LNCaP clone FGC (cell line): ENCODE results near the gene AOX1.

Experiments used
- DNase-seq: peaks from one replicate; pipeline ENCODE4 v3.0.0-alpha.2; 2011; ENCODE audit warnings: low read depth
- H3K4me3 ChIP-seq: 2 replicates; pipeline ENCODE4 v1.5.1; 2011; ENCODE audit warnings: mild to moderate bottlenecking, low read depth, low read length, control low read depth
- TF ChIP-seq, protein P1 (sequence below): IDR thresholded peaks from 2 replicates; pipeline ENCODE4 v1.5.1; 2012; ENCODE audit warnings: mild to moderate bottlenecking; ENCODE audit not compliant: control insufficient read depth, insufficient read depth; ENCODE audit errors: extremely low read depth

AOX1 gene

GRCh38 chr2:200591308-200591707 is 5.5 kb downstream of the AOX1 start:
- H3K4me3 ChIP-seq: no peak overlapping the region
- TF ChIP-seq, protein P1, sequence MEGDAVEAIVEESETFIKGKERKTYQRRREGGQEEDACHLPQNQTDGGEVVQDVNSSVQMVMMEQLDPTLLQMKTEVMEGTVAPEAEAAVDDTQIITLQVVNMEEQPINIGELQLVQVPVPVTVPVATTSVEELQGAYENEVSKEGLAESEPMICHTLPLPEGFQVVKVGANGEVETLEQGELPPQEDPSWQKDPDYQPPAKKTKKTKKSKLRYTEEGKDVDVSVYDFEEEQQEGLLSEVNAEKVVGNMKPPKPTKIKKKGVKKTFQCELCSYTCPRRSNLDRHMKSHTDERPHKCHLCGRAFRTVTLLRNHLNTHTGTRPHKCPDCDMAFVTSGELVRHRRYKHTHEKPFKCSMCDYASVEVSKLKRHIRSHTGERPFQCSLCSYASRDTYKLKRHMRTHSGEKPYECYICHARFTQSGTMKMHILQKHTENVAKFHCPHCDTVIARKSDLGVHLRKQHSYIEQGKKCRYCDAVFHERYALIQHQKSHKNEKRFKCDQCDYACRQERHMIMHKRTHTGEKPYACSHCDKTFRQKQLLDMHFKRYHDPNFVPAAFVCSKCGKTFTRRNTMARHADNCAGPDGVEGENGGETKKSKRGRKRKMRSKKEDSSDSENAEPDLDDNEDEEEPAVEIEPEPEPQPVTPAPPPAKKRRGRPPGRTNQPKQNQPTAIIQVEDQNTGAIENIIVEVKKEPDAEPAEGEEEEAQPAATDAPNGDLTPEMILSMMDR: no peak
- no peak for DNase-seq

- TF ChIP-seq, protein P1: no peak
- DNase-seq: no peak
- no peak overlapping the region for H3K4me3 ChIP-seq
Observed at GRCh38 chr2:200592406-200593075, 6.7 kb downstream of the AOX1 start.

- no peak for DNase-seq
- TF ChIP-seq, protein P1: no peak
- H3K4me3 ChIP-seq: no peak overlapping the region
Observed at GRCh38 chr2:200593905-200594304, 8.1 kb downstream of the AOX1 start.

DNA sequence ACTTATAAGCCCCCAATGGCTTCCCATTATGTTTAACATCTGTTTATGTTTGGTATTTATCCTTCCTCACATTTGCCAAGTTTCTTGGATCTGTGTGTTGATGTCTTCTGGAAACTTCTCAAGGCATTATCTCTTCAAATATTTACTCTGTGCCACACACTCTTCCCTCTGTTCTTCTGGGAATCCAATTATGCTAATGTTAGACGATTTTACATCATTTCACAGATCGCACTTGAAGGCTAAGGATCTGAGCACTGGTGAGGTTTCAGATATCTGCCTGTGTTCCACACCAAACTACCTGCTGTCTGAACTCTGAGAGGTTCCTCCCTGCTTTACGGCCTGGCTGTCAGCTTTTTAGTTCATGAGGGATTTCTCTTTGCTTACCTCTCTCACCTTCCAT is 10.1 kb downstream of the AOX1 start:
- TF ChIP-seq, protein P1: no peak
- no peak overlapping the region for H3K4me3 ChIP-seq
- no peak for DNase-seq

DNA sequence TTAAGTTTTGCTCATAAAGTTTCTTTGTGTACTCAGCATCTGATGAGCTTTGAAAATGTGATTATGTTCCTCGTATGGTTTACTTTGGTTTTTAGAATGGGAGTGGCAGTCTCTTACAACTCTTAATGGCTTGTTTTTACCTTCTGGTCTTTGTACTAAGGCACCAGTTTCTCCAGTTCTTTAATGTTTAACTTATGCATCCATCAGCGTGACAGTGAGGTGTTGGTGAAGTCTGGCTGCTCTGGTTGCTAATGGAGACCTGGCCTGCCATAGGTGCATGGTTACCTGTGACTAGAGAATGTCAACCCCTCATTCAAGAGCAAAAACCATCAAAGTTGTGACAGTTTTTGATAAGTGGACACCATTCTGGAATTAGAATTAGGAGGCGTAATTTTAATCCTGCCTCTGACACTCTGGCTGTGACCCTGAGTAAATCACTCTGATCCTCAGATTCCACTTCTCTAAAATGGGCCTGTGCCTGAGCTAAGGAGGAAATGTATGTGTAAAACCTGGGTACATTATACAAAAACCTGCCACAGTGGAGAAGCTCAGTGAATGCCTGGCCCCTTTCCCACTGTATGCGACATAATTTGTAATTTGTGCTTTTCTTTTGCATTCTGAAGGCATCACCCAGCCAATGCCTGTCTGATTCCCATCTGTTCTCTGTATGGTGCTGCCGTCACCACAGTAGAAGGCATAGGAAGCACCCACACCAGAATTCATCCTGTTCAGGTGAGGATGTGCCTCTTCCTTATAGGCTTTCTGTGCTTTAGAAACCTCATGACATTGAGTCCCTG is 11.2 kb downstream of the AOX1 start:
- no peak overlapping the region for H3K4me3 ChIP-seq
- TF ChIP-seq, protein P1: no peak
- no peak for DNase-seq

DNA sequence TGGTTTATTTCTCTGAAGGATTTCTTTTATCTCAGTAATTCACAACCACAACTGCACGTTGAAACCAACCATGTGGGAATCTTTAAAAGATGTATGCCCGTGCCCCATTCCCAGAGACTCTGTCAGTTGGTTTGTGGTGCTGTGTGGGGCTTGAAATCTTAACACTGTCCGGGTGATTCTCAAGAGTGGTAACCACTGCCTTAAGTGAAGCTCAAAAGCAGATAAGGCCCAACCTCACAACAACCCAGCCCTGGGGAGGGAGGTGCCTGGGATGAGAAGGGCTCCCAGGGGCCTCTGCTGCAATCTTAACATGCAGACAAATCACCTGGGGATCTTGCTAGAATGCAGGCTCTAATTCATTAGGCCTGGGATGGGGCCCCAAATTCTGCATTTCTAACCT is 13.4 kb downstream of the AOX1 start:
- DNase-seq: no peak
- TF ChIP-seq, protein P1: no peak
- no peak overlapping the region for H3K4me3 ChIP-seq
